ENCODE results near the gene CLDN3. TPM values are rescaled to one million over a fixed set of nuclear protein-coding genes. Genes with fewer than 3 reads are reported as not detected.
"Not testable (repeated sequence)": the region's sequence is repeated elsewhere in the genome, so short reads cannot be mapped to it uniquely, and the experiment has no call there.

Gene CLDN3
- total and polyA plus RNA-seq, 10 of the 15 experiments (the other 5 are each of a cell fraction or from before 2014, with no cell fraction given): 0.05 TPM; not detected in 9

DNA sequence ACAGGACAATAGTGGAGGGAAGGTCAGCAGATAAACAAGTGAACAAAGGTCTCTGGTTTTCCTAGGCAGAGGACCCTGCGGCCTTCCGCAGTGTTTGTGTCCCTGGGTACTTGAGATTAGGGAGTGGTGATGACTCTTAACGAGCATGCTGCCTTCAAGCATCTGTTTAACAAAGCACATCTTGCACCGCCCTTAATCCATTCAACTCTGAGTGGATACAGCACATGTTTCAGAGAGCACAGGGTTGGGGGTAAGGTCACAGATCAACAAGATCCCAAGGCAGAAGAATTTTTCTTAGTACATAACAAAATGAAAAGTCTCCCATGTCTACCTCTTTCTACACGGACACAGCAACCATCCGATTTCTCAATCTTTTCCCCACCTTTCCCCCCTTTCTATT lies 26.6 kb upstream of the CLDN3 start:
- FAIRE-seq; H3K4me2 ChIP-seq (ENCODE audit: control insufficient read depth, insufficient read depth); RAD21 ChIA-PET (ENCODE audit: unreplicated experiment); H3K4me1 ChIP-seq (ENCODE audit: control insufficient read depth, insufficient read depth, low read length); H3K79me2 ChIP-seq (ENCODE audit: control insufficient read depth, insufficient read depth, low read length); H3K27ac ChIP-seq (ENCODE audit: control insufficient read depth, insufficient read depth); intact Hi-C loops (cut with micrococcal nuclease; ENCODE audit: unreplicated experiment); POLR2A ChIA-PET; BruUV-seq (replicated peaks); H3K9me3 ChIP-seq (replicated peaks; ENCODE audit: control insufficient read depth, insufficient read depth, low read length); H4K20me1 ChIP-seq (ENCODE audit: control insufficient read depth, insufficient read depth); H2AFZ ChIP-seq (ENCODE audit: control insufficient read depth, low read depth, low read length); in situ Hi-C loops (cut with MboI); H3K36me3 ChIP-seq (ENCODE audit: control insufficient read depth in 2 of 2, insufficient read depth in 2 of 2, low read length in 1 of 2); ATAC-seq; H3K9ac ChIP-seq (ENCODE audit: control insufficient read depth, insufficient read depth, low read length); DNase-seq (ENCODE audit: low read depth, low spot score); H3K27me3 ChIP-seq (replicated peaks in 1 of 2; ENCODE audit: control insufficient read depth in 2 of 2, insufficient read depth in 2 of 2, low read length in 1 of 2); H3K4me3 ChIP-seq: not testable (repeated sequence)
- WGBS (ENCODE audit: insufficient coverage, insufficient replicate concordance, low lambda C conversion rate, missing lambda C conversion rate): 87% methylated on average over 3 of the region's 6 CpGs
- SMC1A ChIA-PET (ENCODE audit: uncharacterized antibody, unreplicated experiment): interaction anchor here (0.8 kb wide), 1 partner anchor 58 kb away, joined by 3 read pairs; no protein-coding TSS in a partner anchor
- CTCF ChIA-PET: interaction anchor here (0.7 kb wide), 1 partner anchor 58 kb away, joined by 3 read pairs; the partner anchor contains the start of gene ABHD11

- H3K4me3 ChIP-seq; DNase-seq (ENCODE audit: low read depth, low spot score); ATAC-seq; H2AFZ ChIP-seq (ENCODE audit: control insufficient read depth, low read depth, low read length); H3K9ac ChIP-seq (ENCODE audit: control insufficient read depth, insufficient read depth, low read length); H3K36me3 ChIP-seq (ENCODE audit: control insufficient read depth in 2 of 2, insufficient read depth in 2 of 2, low read length in 1 of 2); in situ Hi-C loops (cut with MboI); FAIRE-seq; H3K79me2 ChIP-seq (ENCODE audit: control insufficient read depth, insufficient read depth, low read length); H3K4me1 ChIP-seq (ENCODE audit: control insufficient read depth, insufficient read depth, low read length); H3K27ac ChIP-seq (ENCODE audit: control insufficient read depth, insufficient read depth); RAD21 ChIA-PET (ENCODE audit: unreplicated experiment); H3K9me3 ChIP-seq (replicated peaks; ENCODE audit: control insufficient read depth, insufficient read depth, low read length); H3K4me2 ChIP-seq (ENCODE audit: control insufficient read depth, insufficient read depth); H4K20me1 ChIP-seq (ENCODE audit: control insufficient read depth, insufficient read depth); H3K27me3 ChIP-seq (replicated peaks in 1 of 2; ENCODE audit: control insufficient read depth in 2 of 2, insufficient read depth in 2 of 2, low read length in 1 of 2); intact Hi-C loops (cut with micrococcal nuclease; ENCODE audit: unreplicated experiment); SMC1A ChIA-PET (ENCODE audit: uncharacterized antibody, unreplicated experiment); POLR2A ChIA-PET; BruUV-seq (replicated peaks): not testable (repeated sequence)
- CTCF ChIA-PET: interaction anchor here (1.6 kb wide), 1 partner anchor 9 kb away, joined by 4 read pairs; no protein-coding TSS in a partner anchor
Measured at GRCh38 chr7:73795188-73795587, 25.1 kb upstream of the CLDN3 start.

DNA sequence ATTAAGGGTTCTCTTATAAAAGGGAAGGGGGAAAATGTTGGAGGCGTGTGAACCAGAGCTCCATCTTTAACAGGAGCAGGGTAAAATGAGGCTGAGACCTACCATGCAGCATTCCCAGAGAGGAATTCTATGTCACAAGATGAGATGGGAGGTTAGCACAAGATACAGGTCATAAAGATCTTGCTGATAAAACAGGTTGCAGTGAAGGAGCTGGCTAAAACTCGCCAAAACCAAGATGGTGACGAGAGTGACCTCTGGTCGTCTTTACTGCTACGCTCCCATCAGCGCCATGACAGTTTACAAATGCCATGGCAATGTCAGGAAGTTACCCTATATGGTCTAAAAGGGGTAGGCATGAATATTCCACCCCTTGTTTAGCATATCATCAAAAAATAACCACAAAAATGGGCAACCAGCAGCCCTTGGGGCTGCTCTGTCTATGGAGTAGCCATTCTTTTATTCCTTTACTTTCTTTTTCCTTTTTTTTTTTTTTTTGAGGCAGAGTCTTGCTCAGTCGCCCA lies 21.2 kb upstream of the CLDN3 start:
- in situ Hi-C loops (cut with MboI); H2AFZ ChIP-seq (ENCODE audit: control insufficient read depth, low read depth, low read length); H3K9me3 ChIP-seq (replicated peaks; ENCODE audit: control insufficient read depth, insufficient read depth, low read length); H3K4me3 ChIP-seq; ATAC-seq; H3K27ac ChIP-seq (ENCODE audit: control insufficient read depth, insufficient read depth); RAD21 ChIA-PET (ENCODE audit: unreplicated experiment); POLR2A ChIA-PET; SMC1A ChIA-PET (ENCODE audit: uncharacterized antibody, unreplicated experiment); H4K20me1 ChIP-seq (ENCODE audit: control insufficient read depth, insufficient read depth); DNase-seq (ENCODE audit: low read depth, low spot score); H3K9ac ChIP-seq (ENCODE audit: control insufficient read depth, insufficient read depth, low read length); H3K4me2 ChIP-seq (ENCODE audit: control insufficient read depth, insufficient read depth); BruUV-seq (replicated peaks); H3K27me3 ChIP-seq (replicated peaks in 1 of 2; ENCODE audit: control insufficient read depth in 2 of 2, insufficient read depth in 2 of 2, low read length in 1 of 2); H3K79me2 ChIP-seq (ENCODE audit: control insufficient read depth, insufficient read depth, low read length); FAIRE-seq; H3K4me1 ChIP-seq (ENCODE audit: control insufficient read depth, insufficient read depth, low read length); H3K36me3 ChIP-seq (ENCODE audit: control insufficient read depth in 2 of 2, insufficient read depth in 2 of 2, low read length in 1 of 2); intact Hi-C loops (cut with micrococcal nuclease; ENCODE audit: unreplicated experiment): not testable (repeated sequence)
- CTCF ChIA-PET: interaction anchor here (0.6 kb wide), 1 partner anchor 51 kb away, joined by 3 read pairs; the partner anchor contains the start of gene METTL27
- WGBS (ENCODE audit: insufficient coverage, insufficient replicate concordance, low lambda C conversion rate, missing lambda C conversion rate): 82% methylated on average over 6 of the region's 7 CpGs

Data from GM12878 (cell line).